NCI-H187 (cell line): ENCODE data around the gene PCDHGA2.
"Not testable (repeated sequence)": the region's sequence is repeated elsewhere in the genome, so short reads cannot be mapped to it uniquely, and the experiment has no call there.

ENCODE experiments used
- DNase-seq, 2 experiments: peaks; one replicate each; lab custom pipeline; 2025; lab: John Stamatoyannopoulos, UW

PCDHGA2 gene

GRCh38 chr5:141349917-141350619 lies 11.5 kb downstream of the PCDHGA2 start, which contains the start of gene PCDHGB1:
PCDHGB1 (plus strand) TSS chr5:141350099; CDS start chr5:141350261, 162 bp downstream.
- peak; percentile 22 to 40 for DNase-seq

GRCh38 chr5:141351591-141351990 lies 13.0 kb downstream of the PCDHGA2 start:
- DNase-seq: no peak

GRCh38 chr5:141354900-141355469 lies 16.4 kb downstream of the PCDHGA2 start, which contains the start of gene PCDHGA4:
PCDHGA4 (plus strand) TSS chr5:141355021; CDS start chr5:141355108, 87 bp downstream.
- DNase-seq: no peak

- no peak for DNase-seq
Measured at GRCh38 chr5:141355641-141356040, 17.1 kb downstream of the PCDHGA2 start.

- no peak for DNase-seq
Measured at GRCh38 chr5:141356133-141356532, 17.6 kb downstream of the PCDHGA2 start.

GRCh38 chr5:141356950-141357349 lies 18.4 kb downstream of the PCDHGA2 start:
- no peak for DNase-seq

GRCh38 chr5:141359790-141360426 lies 21.3 kb downstream of the PCDHGA2 start, which contains the start of gene PCDHGB2:
PCDHGB2 (plus strand) TSS chr5:141359994; CDS start chr5:141360136, 142 bp downstream.
- no peak for DNase-seq

GRCh38 chr5:141360685-141361084 lies 22.1 kb downstream of the PCDHGA2 start:
- no peak for DNase-seq

- DNase-seq: no peak
Measured at GRCh38 chr5:141362719-141363118, 24.2 kb downstream of the PCDHGA2 start.

GRCh38 chr5:141363952-141364660 lies 25.5 kb downstream of the PCDHGA2 start, which contains the start of gene PCDHGA5:
PCDHGA5 (plus strand) TSS chr5:141364162; CDS start chr5:141364331, 169 bp downstream.
- DNase-seq: no peak

- no peak for DNase-seq
Measured at GRCh38 chr5:141366016-141366896, 27.7 kb downstream of the PCDHGA2 start.

GRCh38 chr5:141369994-141370848 lies 31.7 kb downstream of the PCDHGA2 start, which contains the start of gene PCDHGB3:
PCDHGB3 (plus strand) TSS chr5:141370242; CDS start chr5:141370395, 153 bp downstream.
- no peak for DNase-seq

- no peak for DNase-seq
Measured at GRCh38 chr5:141371572-141372475, 33.3 kb downstream of the PCDHGA2 start.

- DNase-seq: no peak
Measured at GRCh38 chr5:141373673-141374317, 35.2 kb downstream of the PCDHGA2 start, which contains the start of gene PCDHGA6. PCDHGA6 (plus strand) TSS chr5:141373891; CDS start chr5:141374084, 193 bp downstream.

- DNase-seq: no peak
Measured at GRCh38 chr5:141374627-141375026, 36.1 kb downstream of the PCDHGA2 start.

- DNase-seq: not testable (repeated sequence)
Measured at GRCh38 chr5:141375444-141376155, 37.0 kb downstream of the PCDHGA2 start.

GRCh38 chr5:141382469-141383294 lies 44.1 kb downstream of the PCDHGA2 start, which contains the start of gene PCDHGA7:
PCDHGA7 (plus strand) TSS chr5:141382742; CDS start chr5:141382900, 158 bp downstream.
- DNase-seq: no peak
